Ascending aorta (tissue), 2 donors: ENCODE measurements around the gene SLC12A3. TPM values are rescaled to one million over a fixed set of nuclear protein-coding genes. Genes with fewer than 3 reads are reported as not detected.

Source experiments
- DNase-seq, 2 donors: peaks; one replicate each; pipeline ENCODE4 v3.0.0-alpha.2; 2019; ENCODE audit warnings: low spot score in 2 of 2
- H3K27ac ChIP-seq, 2 donors: fragments of 200-600 bp; sonication (generic); one replicate each; pipeline ENCODE4 v1.5.1; 2016 to 2017; ENCODE audit warnings: mild to moderate bottlenecking in 1 of 2
- H3K27me3 ChIP-seq: fragments of 200-600 bp; sonication (generic); one replicate; pipeline ENCODE4 v1.5.1; 2017
- H3K36me3 ChIP-seq, 2 donors: fragments of 200-600 bp; sonication (generic); one replicate each; pipeline ENCODE4 v1.5.1; 2016
- H3K4me1 ChIP-seq, 2 donors: fragments of 200-600 bp; sonication (generic); one replicate each; pipeline ENCODE4 v1.5.1; 2016 to 2017; ENCODE audit warnings: mild to moderate bottlenecking in 1 of 2
- H3K4me3 ChIP-seq, 2 donors: fragments of 200-600 bp; sonication (generic); one replicate each; pipeline ENCODE4 v1.5.1; 2016 to 2017; ENCODE audit warnings: mild to moderate bottlenecking in 1 of 2
- H3K9me3 ChIP-seq, 2 donors: fragments of 200-600 bp; sonication (generic); one replicate each; pipeline ENCODE4 v1.5.1; 2016
- CTCF ChIP-seq, 3 experiments: fragments of 200-600 bp in 2 of 3; fragments of 450-650 bp in 1 of 3; sonication (generic) in 2 of 3; IDR thresholded peaks; one replicate each; pipeline ENCODE4 v1.5.1; 2016 to 2019; ENCODE audit warnings: antibody characterized with exemption in 3 of 3, mild to moderate bottlenecking in 1 of 3, moderate library complexity in 1 of 3
- intact Hi-C: fragments of 100-400 bp; cut with DNase I; formaldehyde crosslinking; loops from one replicate; pipeline ENCODE4 v1.15.1; 2023
- total RNA-seq: library from RNA; depleted of rRNA; stranded (reverse); fragments of >200 nt; gene quantifications from one replicate; pipeline ENCODE4 v1.1.0, GENCODE V29; 2016

SLC12A3 gene
- total RNA-seq, 1 donor from 2014 or later: not detected

GRCh38 chr16:56878282-56878854 lies 13.4 kb downstream of the SLC12A3 start:
- Histone ChIP-seq H3K4me3 (no peak overlapping the region), H3K27me3 (no peaks in the 10 kb centered on the region), H3K9me3 (no peaks in the 10 kb centered on the region), H3K36me3 (no peaks in the 10 kb centered on the region), H3K27ac (no peak overlapping the region), H3K4me1 (no peaks in the 10 kb centered on the region)
- intact Hi-C loops: no loop called here
- no peak for TF ChIP-seq CTCF (IDR thresholded peaks at IDR 0.05)
- DNase-seq: no peak

GRCh38 chr16:56879276-56879675 lies 14.3 kb downstream of the SLC12A3 start:
- intact Hi-C loops: no loop called here
- H3K4me3 ChIP-seq: no peak overlapping the region
- DNase-seq: no peak
- H3K9me3 ChIP-seq: no peaks in the 10 kb centered on the region
- H3K27ac ChIP-seq: no peak overlapping the region
- H3K4me1 ChIP-seq: no peaks in the 10 kb centered on the region
- H3K27me3 ChIP-seq: no peaks in the 10 kb centered on the region
- TF ChIP-seq CTCF (IDR thresholded peaks at IDR 0.05): no peak
- no peaks in the 10 kb centered on the region for H3K36me3 ChIP-seq

GRCh38 chr16:56880176-56880575 lies 15.2 kb downstream of the SLC12A3 start:
- Histone ChIP-seq H3K36me3 (no peaks in the 10 kb centered on the region), H3K9me3 (no peaks in the 10 kb centered on the region), H3K27ac (no peak overlapping the region), H3K27me3 (no peaks in the 10 kb centered on the region), H3K4me1 (no peaks in the 10 kb centered on the region), H3K4me3 (no peak overlapping the region)
- no peak for TF ChIP-seq CTCF (IDR thresholded peaks at IDR 0.05)
- no peak for DNase-seq
- intact Hi-C loops: no loop called here

GRCh38 chr16:56880685-56881084 lies 15.7 kb downstream of the SLC12A3 start:
- intact Hi-C loops: no loop called here
- H3K27me3 ChIP-seq: no peaks in the 10 kb centered on the region
- TF ChIP-seq CTCF (IDR thresholded peaks at IDR 0.05): no peak
- DNase-seq: no peak
- H3K27ac ChIP-seq: no peak overlapping the region
- H3K4me3 ChIP-seq: no peak overlapping the region
- no peaks in the 10 kb centered on the region for H3K36me3 ChIP-seq
- no peaks in the 10 kb centered on the region for H3K9me3 ChIP-seq
- no peaks in the 10 kb centered on the region for H3K4me1 ChIP-seq

GRCh38 chr16:56882077-56882800 lies 17.2 kb downstream of the SLC12A3 start:
- no peak for TF ChIP-seq CTCF (IDR thresholded peaks at IDR 0.05)
- intact Hi-C loops: no loop called here
- no peaks in the 10 kb centered on the region for H3K9me3 ChIP-seq
- no peaks in the 10 kb centered on the region for H3K4me1 ChIP-seq
- no peak overlapping the region for H3K27ac ChIP-seq
- H3K4me3 ChIP-seq: no peak overlapping the region
- H3K27me3 ChIP-seq: no peaks in the 10 kb centered on the region
- no peaks in the 10 kb centered on the region for H3K36me3 ChIP-seq
- no peak for DNase-seq
